ENCODE results near the gene ABCC10.
A peak's percentile ranks its signal among the peaks of the same experiment; 100 is the strongest.
"Not testable (repeated sequence)": the region's sequence is repeated elsewhere in the genome, so short reads cannot be mapped to it uniquely, and the experiment has no call there.

The ABCC10 gene, protein sequence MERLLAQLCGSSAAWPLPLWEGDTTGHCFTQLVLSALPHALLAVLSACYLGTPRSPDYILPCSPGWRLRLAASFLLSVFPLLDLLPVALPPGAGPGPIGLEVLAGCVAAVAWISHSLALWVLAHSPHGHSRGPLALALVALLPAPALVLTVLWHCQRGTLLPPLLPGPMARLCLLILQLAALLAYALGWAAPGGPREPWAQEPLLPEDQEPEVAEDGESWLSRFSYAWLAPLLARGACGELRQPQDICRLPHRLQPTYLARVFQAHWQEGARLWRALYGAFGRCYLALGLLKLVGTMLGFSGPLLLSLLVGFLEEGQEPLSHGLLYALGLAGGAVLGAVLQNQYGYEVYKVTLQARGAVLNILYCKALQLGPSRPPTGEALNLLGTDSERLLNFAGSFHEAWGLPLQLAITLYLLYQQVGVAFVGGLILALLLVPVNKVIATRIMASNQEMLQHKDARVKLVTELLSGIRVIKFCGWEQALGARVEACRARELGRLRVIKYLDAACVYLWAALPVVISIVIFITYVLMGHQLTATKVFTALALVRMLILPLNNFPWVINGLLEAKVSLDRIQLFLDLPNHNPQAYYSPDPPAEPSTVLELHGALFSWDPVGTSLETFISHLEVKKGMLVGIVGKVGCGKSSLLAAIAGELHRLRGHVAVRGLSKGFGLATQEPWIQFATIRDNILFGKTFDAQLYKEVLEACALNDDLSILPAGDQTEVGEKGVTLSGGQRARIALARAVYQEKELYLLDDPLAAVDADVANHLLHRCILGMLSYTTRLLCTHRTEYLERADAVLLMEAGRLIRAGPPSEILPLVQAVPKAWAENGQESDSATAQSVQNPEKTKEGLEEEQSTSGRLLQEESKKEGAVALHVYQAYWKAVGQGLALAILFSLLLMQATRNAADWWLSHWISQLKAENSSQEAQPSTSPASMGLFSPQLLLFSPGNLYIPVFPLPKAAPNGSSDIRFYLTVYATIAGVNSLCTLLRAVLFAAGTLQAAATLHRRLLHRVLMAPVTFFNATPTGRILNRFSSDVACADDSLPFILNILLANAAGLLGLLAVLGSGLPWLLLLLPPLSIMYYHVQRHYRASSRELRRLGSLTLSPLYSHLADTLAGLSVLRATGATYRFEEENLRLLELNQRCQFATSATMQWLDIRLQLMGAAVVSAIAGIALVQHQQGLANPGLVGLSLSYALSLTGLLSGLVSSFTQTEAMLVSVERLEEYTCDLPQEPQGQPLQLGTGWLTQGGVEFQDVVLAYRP (N-terminal part only)

DNA sequence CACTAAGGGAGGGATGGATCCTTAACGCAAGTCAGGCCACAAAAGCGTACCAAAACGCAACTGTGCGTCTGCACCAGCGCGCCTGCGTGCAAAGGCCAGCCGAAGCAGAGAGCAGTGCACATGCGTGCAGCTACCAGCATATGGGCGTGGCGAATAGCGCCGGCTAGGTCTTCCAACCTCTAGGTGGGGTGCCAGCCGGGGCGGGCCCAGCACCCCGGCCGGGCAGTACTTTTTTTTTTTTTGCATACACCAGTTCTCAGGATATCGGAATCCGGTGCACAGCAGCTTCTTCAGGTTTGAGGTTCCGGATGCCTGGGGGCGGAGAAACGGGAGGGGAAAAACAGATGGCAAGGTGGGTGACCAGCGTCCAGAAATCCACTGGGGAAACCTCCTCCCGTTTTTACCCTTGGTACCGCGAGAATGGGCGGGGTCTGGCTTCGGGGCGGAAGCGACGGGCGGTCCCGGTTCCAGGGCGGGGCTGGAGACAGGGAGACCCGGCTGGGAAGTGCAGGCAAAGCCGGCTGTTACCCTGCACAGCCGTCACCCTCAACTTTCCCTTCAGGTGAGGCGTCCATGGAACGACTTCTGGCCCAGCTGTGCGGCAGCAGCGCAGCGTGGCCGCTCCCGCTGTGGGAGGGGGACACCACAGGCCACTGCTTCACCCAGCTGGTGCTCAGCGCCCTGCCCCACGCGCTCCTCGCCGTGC is at the start of gene ABCC10:
Gene ABCC10, plus strand, starts transcription at position 136 of the 706 bp plus-strand sequence. Its CDS starts 438 bp downstream, at position 574.
- DNase-seq (ENCODE audit: low read depth) = peak; percentile 91

DNA sequence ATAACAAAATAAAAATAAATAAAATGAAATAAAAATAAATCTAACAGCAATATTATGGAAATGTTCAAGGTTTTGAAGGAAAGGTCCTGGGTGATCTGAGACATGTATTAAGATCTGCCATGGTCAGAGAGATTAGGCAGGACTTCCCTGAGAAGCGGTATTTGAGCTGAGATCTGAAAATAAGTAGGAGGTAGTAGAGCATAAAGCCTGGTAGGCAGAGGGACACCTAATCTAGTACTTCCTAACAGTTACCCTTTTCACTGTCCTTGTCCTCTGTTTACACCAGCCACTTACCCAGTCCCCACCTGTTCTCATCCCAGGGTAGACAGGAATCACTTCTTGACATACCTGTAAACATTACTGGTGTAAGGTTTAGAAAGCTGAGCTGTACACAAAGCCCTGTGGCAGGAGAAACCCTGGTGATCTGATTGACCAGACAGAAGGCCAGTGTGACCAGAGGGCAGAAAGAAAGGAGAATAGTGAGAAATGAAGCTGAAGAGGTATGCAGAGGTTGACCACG is 49.6 kb upstream of the ABCC10 start:
- DNase-seq (ENCODE audit: low read depth) = no peak

DNA sequence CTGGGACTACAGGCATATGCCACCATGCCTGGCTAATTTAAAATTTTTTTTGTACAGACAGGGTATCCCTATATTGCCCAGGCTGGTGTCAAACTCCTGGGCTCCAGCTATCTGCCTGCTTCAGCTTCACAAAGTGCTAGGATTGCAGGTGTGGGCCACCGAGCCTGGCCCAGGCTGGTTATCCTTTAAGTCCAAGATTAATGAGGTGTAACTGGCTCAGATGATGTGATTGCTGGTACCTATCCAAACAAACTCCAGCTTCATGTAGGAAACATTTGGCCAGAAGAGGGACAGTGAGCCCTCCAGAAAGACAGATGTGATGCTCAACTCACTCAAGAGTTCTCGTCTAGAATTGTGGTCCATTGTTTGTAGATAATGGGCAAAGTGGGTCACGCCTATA is 48.7 kb upstream of the ABCC10 start:
- no peak for DNase-seq (ENCODE audit: low read depth)

DNA sequence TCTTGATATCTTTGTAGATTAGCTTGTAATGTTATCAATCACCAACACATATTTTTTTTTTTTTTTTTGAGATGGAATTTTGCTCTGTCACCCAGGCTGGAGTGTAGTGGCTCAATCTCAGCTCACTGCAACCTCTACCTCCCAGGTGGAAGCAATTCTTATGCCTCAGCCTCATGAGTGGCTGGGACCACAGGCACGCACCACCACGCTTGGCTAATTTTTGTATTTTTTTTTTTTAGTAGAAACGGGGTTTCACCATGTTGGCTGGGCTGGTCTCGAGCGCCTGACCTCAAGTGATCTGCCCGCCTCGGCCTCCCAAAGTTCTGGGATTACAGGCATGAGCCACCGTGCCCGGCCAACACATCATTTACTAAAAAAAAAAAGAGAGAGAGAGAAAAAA is 46.5 kb upstream of the ABCC10 start:
- not testable (repeated sequence) for DNase-seq (ENCODE audit: low read depth)

DNA sequence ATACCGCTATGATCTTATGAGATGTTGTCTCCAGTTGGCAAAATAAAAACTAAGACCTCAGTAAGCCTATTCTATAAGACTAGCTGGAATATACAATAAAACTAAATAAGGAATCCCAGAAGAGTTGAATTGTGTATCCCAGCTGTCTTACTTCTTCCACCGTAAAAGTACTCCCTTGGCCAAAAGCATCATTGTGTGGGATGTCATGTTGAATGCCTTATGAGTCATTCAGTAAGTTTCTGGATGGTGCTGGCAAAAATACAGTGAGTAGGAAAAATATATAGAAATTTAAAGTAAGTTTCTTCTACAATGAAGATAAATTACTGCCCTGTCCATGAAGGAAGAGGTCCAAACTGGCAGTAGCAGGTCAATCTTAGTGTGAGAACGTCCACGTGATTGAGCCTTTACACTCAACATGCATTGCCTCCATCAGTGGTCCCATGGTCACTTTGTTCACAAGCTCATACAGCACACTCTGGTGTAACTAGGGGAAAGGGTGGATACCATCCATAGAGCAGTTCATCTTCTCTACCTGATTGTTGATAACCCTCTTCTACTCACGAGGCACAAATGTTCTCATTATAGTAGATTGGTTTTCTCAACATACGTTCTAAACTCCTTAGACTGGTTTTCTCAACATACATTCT is 44.2 kb upstream of the ABCC10 start:
- no peak for DNase-seq (ENCODE audit: low read depth)

DNA sequence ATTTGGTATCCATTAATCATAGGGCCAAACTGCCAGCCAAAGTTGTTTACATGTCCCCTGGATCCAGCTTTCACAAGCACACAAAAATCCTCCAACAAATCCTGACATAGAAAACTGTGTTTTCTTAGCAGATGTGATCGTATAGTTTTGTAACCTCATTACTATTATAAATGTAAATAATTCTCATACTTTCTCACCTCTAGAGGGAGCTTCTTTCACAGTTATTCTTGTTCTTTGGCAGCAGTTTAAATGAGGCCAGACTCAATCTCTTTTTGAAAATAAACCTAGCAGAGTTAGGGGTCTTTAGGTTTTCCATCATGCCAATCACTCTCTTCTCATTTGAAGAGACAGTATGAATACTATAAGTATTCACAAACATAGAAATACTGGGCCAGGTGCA is 40.8 kb upstream of the ABCC10 start:
- DNase-seq (ENCODE audit: low read depth) = no peak

DNA sequence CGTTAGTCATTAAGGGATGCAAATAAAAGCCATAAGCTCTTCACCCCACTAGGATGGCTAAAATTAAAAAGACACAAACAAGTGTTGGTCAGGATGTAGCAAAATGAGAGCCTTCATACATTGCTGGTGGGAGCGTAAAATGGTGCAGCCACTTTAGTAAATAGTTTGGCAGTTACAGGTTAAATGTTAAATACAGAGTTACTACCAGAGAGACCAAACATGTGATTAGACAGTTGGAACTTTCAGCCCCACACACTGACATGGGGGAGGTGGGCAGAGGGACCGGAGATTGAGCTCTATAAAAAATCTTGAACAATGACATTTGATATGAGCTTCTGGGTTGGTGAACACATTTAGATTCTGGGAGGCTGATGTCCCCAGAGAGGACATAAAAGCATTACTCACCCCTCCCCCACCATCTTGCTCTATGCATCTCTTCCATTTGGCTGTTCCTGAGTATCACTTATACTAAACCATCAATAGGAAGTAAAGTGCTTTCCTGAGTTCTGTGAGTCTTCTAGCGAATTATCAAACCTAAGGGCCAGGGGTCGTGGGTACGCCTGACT is 37.5 kb upstream of the ABCC10 start:
- no peak for DNase-seq (ENCODE audit: low read depth)

DNA sequence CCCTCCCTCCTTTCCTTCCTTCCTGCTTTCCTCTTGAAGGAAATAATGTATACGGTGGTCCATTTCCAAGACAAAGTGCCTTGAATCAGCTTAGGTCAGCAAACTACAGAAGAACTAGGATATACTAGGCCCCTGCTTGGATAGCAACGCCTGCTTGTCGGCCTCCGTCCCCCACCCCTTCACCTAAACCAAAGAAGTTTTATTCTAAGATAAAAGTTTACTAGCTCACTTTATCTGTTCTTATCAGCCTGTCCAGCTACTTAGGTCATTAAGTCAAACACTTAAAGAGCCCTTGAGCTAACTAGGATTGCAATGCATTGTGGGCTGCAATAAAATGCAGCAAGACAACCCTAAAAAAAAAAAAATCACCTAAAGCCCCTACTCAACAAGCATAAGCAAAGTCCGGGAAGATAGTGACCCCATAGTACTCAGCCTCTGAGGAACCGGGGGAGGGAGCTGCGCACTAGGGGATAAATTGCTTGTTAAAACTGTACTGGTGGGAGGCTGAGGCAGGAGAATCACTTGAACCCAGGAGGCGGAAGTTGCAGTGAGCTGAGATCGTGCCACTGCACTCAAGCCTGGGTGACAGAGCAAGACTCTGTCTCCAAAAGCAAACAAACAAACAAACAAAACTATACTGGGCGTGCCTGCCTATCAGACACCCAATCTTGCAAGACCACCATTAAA is 36.4 kb upstream of the ABCC10 start:
- not testable (repeated sequence) for DNase-seq (ENCODE audit: low read depth)

DNA sequence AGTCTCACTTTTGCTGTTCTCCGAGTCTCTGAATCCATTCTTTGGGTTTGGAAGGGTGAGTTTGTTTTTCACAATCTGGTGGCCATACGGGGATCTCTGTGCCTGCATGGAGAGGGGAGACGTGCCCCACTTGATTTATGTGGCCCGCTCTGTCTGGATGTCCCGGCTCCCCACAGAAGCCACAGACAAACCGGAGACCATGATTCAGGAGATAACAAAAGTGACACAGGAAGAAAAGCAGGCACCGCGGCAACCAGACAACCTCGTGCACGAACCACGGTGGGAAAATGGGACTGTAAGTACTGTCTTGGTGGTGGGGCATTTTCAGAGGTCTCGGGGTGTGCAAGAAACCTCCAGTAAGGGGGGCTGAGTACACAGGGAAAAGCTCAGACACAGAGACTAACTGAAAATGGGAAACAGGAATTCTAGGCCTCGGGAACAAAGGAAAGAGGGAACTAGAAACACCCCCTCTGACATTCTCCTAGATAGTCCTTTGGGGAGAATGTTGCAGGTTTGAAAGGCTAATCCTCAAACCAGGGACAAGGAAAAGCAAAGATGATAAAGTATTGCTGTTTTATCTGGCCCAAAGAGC is 35.8 kb upstream of the ABCC10 start:
- DNase-seq (ENCODE audit: low read depth) = no peak

DNA sequence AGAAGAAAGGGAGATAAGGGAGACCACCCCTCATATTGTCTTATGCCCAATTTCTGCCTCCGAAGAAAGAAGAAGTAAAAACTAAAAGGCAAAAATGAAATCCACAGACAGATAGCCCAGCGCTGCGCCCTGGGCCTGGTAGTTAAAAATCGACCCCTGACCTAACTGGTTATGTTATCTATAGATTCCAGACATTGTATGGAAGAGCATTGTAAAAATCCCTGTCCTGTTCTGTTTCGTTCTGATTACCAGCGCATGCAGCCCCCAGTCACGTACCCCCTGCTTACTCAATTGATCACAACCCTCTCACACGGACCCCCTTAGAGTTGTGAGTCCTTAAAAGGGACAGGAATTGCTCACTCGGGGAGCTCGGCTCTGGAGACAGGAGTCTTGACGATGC is 34.2 kb upstream of the ABCC10 start:
- not testable (repeated sequence) for DNase-seq (ENCODE audit: low read depth)

DNA sequence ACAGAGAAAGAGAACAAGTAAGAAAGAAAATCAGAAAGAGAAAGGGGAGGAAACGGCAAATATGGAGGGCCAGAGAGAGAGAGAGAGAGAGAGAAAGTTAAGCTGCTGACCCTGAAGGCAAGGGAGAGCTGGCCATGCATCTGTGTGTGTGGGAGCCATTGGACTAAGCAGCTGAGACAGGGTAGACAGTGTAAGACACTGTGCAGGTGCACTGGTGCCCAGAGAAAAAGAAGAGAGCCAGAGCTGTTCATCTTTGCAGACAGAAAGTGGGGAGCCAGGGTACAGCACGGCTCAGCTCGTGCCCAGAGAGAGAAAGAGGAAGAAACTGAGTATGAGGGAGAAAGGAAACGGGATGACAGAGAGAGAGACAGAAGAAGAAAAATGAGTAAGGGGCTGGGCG is 33.7 kb upstream of the ABCC10 start:
- DNase-seq (ENCODE audit: low read depth) = no peak

DNA sequence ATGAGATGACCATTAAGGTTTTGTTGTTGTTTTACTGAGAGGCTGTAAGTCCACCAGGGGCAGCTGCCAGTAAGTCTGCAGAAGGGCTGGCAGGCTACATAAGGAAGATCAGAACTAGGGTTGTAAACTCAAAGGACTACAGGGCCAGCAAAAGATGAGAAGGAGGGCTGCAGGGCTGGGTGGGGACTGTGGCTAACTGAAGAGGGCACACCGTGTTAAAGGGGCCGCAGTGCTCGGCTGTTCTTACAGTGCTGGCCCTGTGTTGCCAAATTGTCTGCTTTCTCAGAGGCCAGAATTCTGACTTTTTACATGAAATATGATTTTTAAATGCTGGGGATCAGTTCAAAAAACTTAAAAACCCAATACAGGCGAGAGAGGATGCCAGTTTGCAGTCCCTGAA is 32.4 kb upstream of the ABCC10 start:
- DNase-seq (ENCODE audit: low read depth) = no peak

DNA sequence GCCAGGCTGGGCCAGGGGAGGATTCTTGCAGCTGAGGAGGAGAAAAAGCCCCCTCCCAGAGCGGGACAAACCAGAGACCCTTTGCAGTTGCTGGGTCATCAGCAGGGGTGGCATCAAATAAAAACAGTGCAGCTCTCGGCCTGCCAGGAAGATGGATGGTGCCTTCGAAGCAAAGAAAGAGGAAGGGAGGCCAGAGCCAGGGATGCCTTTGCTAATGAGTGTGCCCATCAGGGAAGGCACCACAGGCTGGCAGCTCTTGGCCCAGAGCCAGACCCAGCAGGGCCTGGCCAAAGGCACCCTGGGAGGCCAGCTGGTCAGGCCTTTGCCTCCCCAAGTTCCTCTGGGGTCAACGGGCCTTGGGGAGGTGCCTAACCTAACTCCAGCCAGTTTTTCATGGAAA is 31.6 kb upstream of the ABCC10 start:
- no peak for DNase-seq (ENCODE audit: low read depth)

DNA sequence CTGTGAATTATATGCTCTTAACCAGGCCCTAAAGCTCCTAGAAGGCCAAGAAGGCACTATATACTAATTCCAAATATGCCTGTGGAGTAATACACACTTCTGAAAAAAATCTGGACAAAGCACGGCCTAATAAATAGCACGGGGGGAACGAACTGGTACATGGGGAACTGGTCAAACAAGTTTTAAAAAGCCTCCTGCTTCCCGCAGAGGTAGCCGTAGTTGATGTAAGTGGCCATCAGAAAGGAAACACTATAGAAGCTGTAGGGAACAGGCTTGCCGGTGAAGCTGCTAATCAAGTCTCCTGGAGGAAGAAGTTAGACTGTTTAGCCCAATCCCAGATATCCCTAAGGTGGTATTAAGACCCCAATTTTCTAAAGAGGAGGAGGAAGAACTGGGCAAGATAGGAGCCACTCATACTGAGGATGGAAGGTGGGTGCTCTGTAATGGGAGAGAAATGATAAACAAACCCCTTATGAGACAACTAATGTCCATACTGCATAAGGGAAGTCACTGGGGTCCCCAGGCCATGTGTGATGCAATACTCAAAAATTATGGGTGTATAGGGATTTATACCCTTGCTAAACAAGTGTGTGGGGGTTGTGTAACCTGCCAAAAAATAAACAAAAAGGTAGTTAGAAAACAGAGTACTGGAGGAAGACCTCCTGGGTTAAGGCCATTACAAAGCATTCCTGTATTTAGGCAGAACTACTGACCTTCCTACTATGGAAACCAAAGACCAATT is 30.8 kb upstream of the ABCC10 start:
- no peak for DNase-seq (ENCODE audit: low read depth)

DNA sequence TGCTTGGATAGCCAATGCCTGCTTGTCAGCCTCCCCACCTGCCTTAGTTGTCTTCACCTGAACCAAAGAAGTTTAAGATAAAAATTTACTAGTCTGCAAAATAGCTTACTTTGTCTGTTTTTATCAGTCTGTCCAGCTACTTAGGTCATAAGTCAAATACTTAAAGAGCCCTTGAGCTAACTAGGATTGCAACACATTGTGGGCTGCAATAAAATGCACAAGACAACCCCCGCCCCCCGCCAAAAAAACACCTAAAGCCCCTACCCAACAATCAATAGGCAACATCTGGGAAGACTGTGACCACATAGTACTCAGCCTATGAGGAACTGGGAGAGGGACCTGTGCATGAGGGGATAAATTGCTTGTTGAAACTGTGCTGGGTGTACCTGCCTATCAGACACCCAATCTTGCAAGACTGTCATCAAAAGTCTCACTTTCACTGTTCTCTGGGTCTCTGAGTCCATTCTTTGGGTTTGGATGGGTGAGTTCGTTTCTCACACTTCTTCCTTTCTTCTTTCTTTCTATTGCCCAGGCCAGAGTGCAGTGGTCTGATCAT is 27.3 kb upstream of the ABCC10 start:
- no peak for DNase-seq (ENCODE audit: low read depth)

DNA sequence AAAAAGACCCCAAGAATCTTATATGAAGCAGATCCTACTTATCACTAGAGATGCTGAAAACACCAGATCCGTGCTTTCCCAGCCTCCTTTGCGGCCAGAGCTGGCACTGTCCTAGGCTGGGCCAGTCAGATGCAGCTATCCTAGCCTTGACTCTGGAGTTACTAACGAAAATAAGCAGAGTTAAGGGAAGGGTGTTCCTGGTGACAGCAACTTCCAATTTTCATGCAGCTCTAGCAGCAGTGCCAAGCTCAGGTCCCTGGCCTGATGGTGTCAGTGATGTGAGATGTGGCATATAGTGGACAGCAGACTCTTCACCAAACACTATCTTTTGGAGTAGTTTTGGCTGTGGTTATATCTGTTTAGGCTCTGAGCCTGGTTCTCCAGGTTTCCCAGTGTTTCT is 25.6 kb upstream of the ABCC10 start:
- DNase-seq (ENCODE audit: low read depth) = no peak

DNA sequence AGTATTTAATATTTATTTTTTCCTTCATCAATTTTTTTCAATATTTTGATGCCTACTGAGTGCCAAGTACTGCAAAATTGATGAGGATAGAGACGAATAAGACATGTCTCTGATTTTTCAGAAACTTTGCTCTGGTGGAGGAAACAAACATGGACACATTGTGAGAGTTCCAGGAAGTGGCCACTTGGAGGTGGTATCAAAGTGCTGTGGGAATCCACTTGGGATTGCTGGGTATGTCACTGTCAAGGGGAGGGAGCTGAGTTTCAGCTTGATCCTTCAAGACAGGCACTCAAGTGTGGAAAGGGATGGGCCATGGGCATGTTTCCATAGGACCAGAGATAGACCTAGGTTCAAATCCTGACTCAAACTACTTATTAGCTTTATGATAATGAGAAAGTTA is 24.5 kb upstream of the ABCC10 start:
- DNase-seq (ENCODE audit: low read depth) = no peak

DNA sequence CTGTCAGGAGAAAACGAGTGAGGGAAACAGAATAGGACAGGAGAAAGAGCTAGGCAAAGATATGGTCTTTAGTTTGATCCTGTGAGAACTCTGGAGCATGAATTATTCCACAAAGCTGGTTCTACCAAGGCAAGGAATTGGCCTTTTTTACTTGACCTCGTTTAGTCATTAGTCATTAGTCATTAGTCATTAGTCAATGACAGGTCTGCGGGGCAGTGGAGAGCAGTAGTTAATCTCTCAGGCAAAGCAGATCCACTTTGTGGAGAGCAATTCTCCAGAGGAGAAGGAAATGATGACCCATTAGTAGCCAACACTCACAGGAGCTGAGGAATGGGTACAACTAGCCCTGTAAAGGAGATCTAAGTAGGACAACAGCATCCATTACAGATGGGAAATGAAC is 22.0 kb upstream of the ABCC10 start:
- no peak for DNase-seq (ENCODE audit: low read depth)

DNA sequence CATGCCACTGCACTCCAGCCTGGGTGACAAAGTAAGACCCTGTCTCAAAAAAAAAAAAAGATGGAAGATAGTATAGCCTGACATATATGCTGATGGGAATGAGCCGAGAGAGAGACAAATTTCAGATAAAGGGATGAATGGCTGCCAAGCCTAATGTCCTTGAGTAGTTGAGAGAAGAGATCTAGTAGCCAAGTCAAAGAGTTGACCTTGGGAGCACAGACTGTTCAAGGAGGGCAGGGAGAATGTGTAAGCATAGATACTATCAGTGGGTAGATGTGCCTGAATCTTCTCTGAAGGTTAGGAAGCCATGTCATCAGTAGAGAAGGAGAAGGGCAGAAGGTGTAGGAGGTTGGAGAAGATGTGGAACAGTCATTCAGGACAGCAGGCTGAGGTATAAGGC is 20.0 kb upstream of the ABCC10 start:
- no peak for DNase-seq (ENCODE audit: low read depth)
